H9 (cell line): Measurements from ENCODE around the gene SPEN. TPM values are rescaled to one million over a fixed set of nuclear protein-coding genes. Genes with fewer than 3 reads are reported as not detected.

ENCODE experiments used
- DNase-seq: peaks from one replicate; pipeline ENCODE4 v3.0.0-alpha.2; 2017
- H2AFZ ChIP-seq: one replicate; pipeline ENCODE4 v1.6.1; 2013; ENCODE audit warnings: mild to moderate bottlenecking, low read length, control low read depth, moderate library complexity
- H2AK5ac ChIP-seq: 2 replicates; pipeline ENCODE4 v1.6.1; 2013; ENCODE audit warnings: low read length, control low read depth, mixed read lengths; ENCODE audit not compliant: insufficient read length
- H2BK120ac ChIP-seq: one replicate; pipeline ENCODE4 v1.6.1; 2013; ENCODE audit warnings: low read depth, mild to moderate bottlenecking, low read length, control low read depth, inconsistent platforms; ENCODE audit not compliant: poor library complexity, severe bottlenecking
- H2BK12ac ChIP-seq: 2 replicates; pipeline ENCODE4 v1.6.1; 2013; ENCODE audit warnings: low read length, control low read depth, mixed read lengths, low read depth; ENCODE audit not compliant: insufficient read length
- H2BK15ac ChIP-seq: 2 replicates; pipeline ENCODE4 v1.6.1; 2013; ENCODE audit warnings: low read depth, low read length, control low read depth
- H2BK20ac ChIP-seq: one replicate; pipeline ENCODE4 v1.6.1; 2013; ENCODE audit warnings: low read depth, mild to moderate bottlenecking, low read length, control low read depth, inconsistent platforms; ENCODE audit not compliant: poor library complexity, severe bottlenecking
- H2BK5ac ChIP-seq: 2 replicates; pipeline ENCODE4 v1.6.1; 2013; ENCODE audit warnings: low read length, control low read depth, mixed read lengths; ENCODE audit not compliant: insufficient read length
- H3K14ac ChIP-seq: 2 replicates; pipeline ENCODE4 v1.6.1; 2013; ENCODE audit warnings: low read length, control low read depth; ENCODE audit not compliant: insufficient read depth
- H3K18ac ChIP-seq: 2 replicates; pipeline ENCODE4 v1.6.1; 2013; ENCODE audit warnings: low read depth, mild to moderate bottlenecking, mixed read lengths, low read length, control low read depth; ENCODE audit not compliant: insufficient read length
- H3K23ac ChIP-seq: 2 replicates; pipeline ENCODE4 v1.6.1; 2013; ENCODE audit warnings: low read length, control low read depth, mixed read lengths, low read depth; ENCODE audit not compliant: insufficient read length
- H3K23me2 ChIP-seq: 2 replicates; pipeline ENCODE4 v1.6.1; 2013; ENCODE audit warnings: low read depth, mild to moderate bottlenecking, mixed read lengths, low read length, control low read depth; ENCODE audit not compliant: insufficient read length, poor library complexity, severe bottlenecking
- H3K27ac ChIP-seq: 2 replicates; pipeline ENCODE4 v1.5.1; 2013; ENCODE audit warnings: low read length, control low read depth, mixed read lengths, low read depth; ENCODE audit not compliant: insufficient read length
- H3K27me3 ChIP-seq: 2 replicates; pipeline ENCODE4 v1.6.1; 2013; ENCODE audit warnings: low read length, control low read depth, inconsistent platforms; ENCODE audit not compliant: insufficient read depth
- H3K4ac ChIP-seq: 2 replicates; pipeline ENCODE4 v1.6.1; 2013; ENCODE audit warnings: low read depth, mild to moderate bottlenecking, control low read depth, inconsistent platforms, low read length, moderate library complexity
- H3K4me1 ChIP-seq: 2 replicates; pipeline ENCODE4 v1.6.1; 2013; ENCODE audit warnings: low read length, control low read depth, inconsistent platforms; ENCODE audit not compliant: insufficient read depth
- H3K4me2 ChIP-seq: 2 replicates; pipeline ENCODE4 v1.6.1; 2013; ENCODE audit warnings: low read length, control low read depth, mixed read lengths; ENCODE audit not compliant: insufficient read length, insufficient read depth
- H3K56ac ChIP-seq: 2 replicates; pipeline ENCODE4 v1.6.1; 2013; ENCODE audit warnings: low read depth, mild to moderate bottlenecking, mixed read lengths, low read length, control low read depth; ENCODE audit not compliant: insufficient read length
- H3K79me1 ChIP-seq: 2 replicates; pipeline ENCODE4 v1.6.1; 2013; ENCODE audit warnings: low read depth, mild to moderate bottlenecking, moderate library complexity, low read length, control low read depth, inconsistent platforms; ENCODE audit not compliant: insufficient read depth, poor library complexity, severe bottlenecking
- H3K79me2 ChIP-seq: 2 replicates; pipeline ENCODE4 v1.6.1; 2013; ENCODE audit warnings: low read length, control low read depth, inconsistent platforms; ENCODE audit not compliant: insufficient read depth
- H3K9ac ChIP-seq: 2 replicates; pipeline ENCODE4 v1.6.1; 2013; ENCODE audit warnings: low read length, control low read depth, mixed read lengths; ENCODE audit not compliant: insufficient read length; ENCODE audit errors: extremely low read depth
- H3K9me3 ChIP-seq: one replicate; pipeline ENCODE4 v1.6.1; 2013; ENCODE audit warnings: low read depth, low read length, inconsistent platforms; ENCODE audit not compliant: control insufficient read depth
- H3T11ph ChIP-seq: one replicate; pipeline ENCODE4 v1.6.1; 2013; ENCODE audit warnings: mild to moderate bottlenecking, low read length, control low read depth, inconsistent platforms
- H4K20me1 ChIP-seq: one replicate; pipeline ENCODE4 v1.6.1; 2013; ENCODE audit not compliant: control insufficient read depth, insufficient read length, insufficient read depth
- H4K5ac ChIP-seq: 2 replicates; pipeline ENCODE4 v1.6.1; 2013; ENCODE audit warnings: low read depth, mild to moderate bottlenecking, mixed read lengths, low read length, control low read depth; ENCODE audit not compliant: insufficient read length
- H4K8ac ChIP-seq: replicated peaks from 2 replicates; pipeline ENCODE4 v1.6.1; 2013; ENCODE audit warnings: low read length, control low read depth, mixed read lengths, low read depth; ENCODE audit not compliant: insufficient read length
- H4K91ac ChIP-seq: 2 replicates; pipeline ENCODE4 v1.6.1; 2013; ENCODE audit warnings: low read depth, mild to moderate bottlenecking, moderate library complexity, mixed read lengths, low read length, control low read depth; ENCODE audit not compliant: insufficient read length
- H3K27ac Mint-ChIP-seq, 3 experiments: 2 replicates in 2 of 3; 3 replicates in 1 of 3; pipeline ENCODE4 v1.8.0; 2020 to 2021; ENCODE audit warnings: mixed read lengths in 3 of 3, mild to moderate bottlenecking in 1 of 3, moderate library complexity in 1 of 3
- H3K27me3 Mint-ChIP-seq: 2 replicates; pipeline ENCODE4 v1.8.0; 2021; ENCODE audit warnings: low read depth, mild to moderate bottlenecking, moderate library complexity, mixed read lengths
- H3K36me3 Mint-ChIP-seq, 3 experiments: 2 replicates in 2 of 3; 3 replicates in 1 of 3; pipeline ENCODE4 v1.8.0; 2020 to 2021; ENCODE audit warnings: low read depth in 3 of 3, mixed read lengths in 3 of 3; ENCODE audit not compliant: insufficient read depth in 1 of 3
- H3K4me1 Mint-ChIP-seq, 2 experiments: 2 replicates each; pipeline ENCODE4 v1.8.0; 2020; ENCODE audit warnings: mixed read lengths in 2 of 2
- H3K4me3 Mint-ChIP-seq, 2 experiments: 2 replicates in 1 of 2; 3 replicates in 1 of 2; pipeline ENCODE4 v1.8.0; 2020 to 2021; ENCODE audit warnings: mild to moderate bottlenecking in 2 of 2, mixed read lengths in 2 of 2, moderate library complexity in 1 of 2
- H3K9me3 Mint-ChIP-seq, 2 experiments: 2 replicates in 1 of 2; 3 replicates in 1 of 2; pipeline ENCODE4 v1.8.0; 2020; ENCODE audit warnings: mild to moderate bottlenecking in 2 of 2, mixed read lengths in 2 of 2, moderate library complexity in 1 of 2
- WGBS: extraction: QIAGEN DNeasy Blood & Tissue Kit; methylation state at CpG from one replicate; pipeline ENCODE4 v1.1.7; 2013; ENCODE audit warnings: missing lambda C conversion rate, low lambda C conversion rate, mixed read lengths; ENCODE audit not compliant: insufficient read length; ENCODE audit errors: extremely low coverage; 5-methylcytosine and 5-hydroxymethylcytosine counted together
- total RNA-seq: library from RNA; stranded (reverse); gene quantifications from 2 replicates; pipeline ENCODE4 v1.2.1, GENCODE V29; 2021
- TF ChIP-seq, protein P1 (sequence below): fragments of 200-600 bp; sonication (generic); conservative IDR thresholded peaks from 3 replicates; pipeline ENCODE4 v1.8.0; 2021; ENCODE audit warnings: antibody characterized with exemption, mild to moderate bottlenecking

The SPEN gene
- total RNA-seq, 1 experiment from 2014 or later = 59.6 TPM

DNA sequence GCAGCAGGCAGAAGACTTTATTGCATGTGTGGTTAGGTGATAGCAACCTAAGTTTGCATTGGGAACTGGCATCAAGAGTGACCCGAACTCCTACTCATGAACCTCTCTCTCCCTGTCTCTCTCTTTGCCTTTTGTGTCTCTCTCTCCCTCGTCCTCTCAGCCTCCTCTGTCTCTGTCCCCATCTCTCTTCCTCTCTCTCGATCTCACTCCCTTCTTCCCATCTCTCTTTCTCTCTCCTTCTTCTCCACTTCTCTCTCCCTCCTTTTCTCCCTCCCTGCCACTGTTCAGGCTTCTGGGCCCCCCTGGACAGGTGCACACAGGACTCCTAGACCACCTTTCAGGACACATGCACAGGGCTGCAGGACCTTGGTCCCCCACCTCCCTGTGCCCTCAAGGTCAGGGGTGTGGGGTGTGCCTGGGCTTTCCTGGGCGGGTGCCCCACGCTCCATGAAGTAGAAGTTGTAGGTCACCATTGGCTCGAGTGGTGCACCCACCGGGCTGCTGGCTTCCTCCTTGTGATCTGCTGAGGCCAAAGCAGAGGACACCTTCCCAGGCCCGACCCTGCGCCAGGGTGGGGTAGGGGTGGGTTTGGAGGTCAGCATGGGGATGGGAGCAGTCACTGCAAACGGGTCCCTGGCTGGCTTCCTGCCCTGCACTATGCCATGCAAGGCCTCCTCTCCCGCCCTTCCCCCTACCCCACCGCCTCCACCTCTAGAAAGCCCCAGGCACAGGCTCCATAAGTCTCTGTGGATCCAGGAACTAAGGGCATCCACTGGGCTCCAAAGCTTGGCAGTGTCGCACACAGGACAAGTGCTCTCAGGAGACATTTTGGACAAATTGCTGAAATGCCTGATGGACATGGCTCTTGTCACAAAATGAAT lies 141.6 kb downstream of the SPEN start:
- no peak overlapping the region for H2BK15ac ChIP-seq
- no peak overlapping the region for H2BK12ac ChIP-seq
- no peaks in the 10 kb centered on the region for H4K20me1 ChIP-seq
- H2BK20ac ChIP-seq = no peak overlapping the region
- no peak for DNase-seq
- no peaks in the 10 kb centered on the region for H3K9me3 ChIP-seq
- no peak overlapping the region for H3K27ac ChIP-seq
- peaks cover 14% of the 10 kb centered on the region for H3K27me3 Mint-ChIP-seq
- no peak overlapping the region for H3K9ac ChIP-seq
- H3K56ac ChIP-seq = no peak overlapping the region
- no peaks in the 10 kb centered on the region for H3K36me3 Mint-ChIP-seq
- H3K79me1 ChIP-seq = no peaks in the 10 kb centered on the region
- H3K4me1 ChIP-seq = no peaks in the 10 kb centered on the region
- no peak overlapping the region for H2BK5ac ChIP-seq
- H2AFZ ChIP-seq = no peak overlapping the region
- H3K79me2 ChIP-seq = no peaks in the 10 kb centered on the region
- H3K9me3 Mint-ChIP-seq = no peaks in the 10 kb centered on the region
- no peak overlapping the region for H4K8ac ChIP-seq
- H3K27ac Mint-ChIP-seq = no peak overlapping the region
- H2BK120ac ChIP-seq = no peak overlapping the region
- no peak overlapping the region for H3K4ac ChIP-seq
- H2AK5ac ChIP-seq = no peak overlapping the region
- TF ChIP-seq, protein P1, sequence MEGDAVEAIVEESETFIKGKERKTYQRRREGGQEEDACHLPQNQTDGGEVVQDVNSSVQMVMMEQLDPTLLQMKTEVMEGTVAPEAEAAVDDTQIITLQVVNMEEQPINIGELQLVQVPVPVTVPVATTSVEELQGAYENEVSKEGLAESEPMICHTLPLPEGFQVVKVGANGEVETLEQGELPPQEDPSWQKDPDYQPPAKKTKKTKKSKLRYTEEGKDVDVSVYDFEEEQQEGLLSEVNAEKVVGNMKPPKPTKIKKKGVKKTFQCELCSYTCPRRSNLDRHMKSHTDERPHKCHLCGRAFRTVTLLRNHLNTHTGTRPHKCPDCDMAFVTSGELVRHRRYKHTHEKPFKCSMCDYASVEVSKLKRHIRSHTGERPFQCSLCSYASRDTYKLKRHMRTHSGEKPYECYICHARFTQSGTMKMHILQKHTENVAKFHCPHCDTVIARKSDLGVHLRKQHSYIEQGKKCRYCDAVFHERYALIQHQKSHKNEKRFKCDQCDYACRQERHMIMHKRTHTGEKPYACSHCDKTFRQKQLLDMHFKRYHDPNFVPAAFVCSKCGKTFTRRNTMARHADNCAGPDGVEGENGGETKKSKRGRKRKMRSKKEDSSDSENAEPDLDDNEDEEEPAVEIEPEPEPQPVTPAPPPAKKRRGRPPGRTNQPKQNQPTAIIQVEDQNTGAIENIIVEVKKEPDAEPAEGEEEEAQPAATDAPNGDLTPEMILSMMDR = no peak
- H4K5ac ChIP-seq = no peak overlapping the region
- H3K4me3 Mint-ChIP-seq = no peak overlapping the region
- H3K23me2 ChIP-seq = no peaks in the 10 kb centered on the region
- no peak overlapping the region for H4K91ac ChIP-seq
- no peak overlapping the region for H3K18ac ChIP-seq
- H3K4me1 Mint-ChIP-seq = no peaks in the 10 kb centered on the region
- no peak overlapping the region for H3K4me2 ChIP-seq
- H3K14ac ChIP-seq = no peak overlapping the region
- WGBS = 100% methylated on average over 1 of the region's 13 CpGs
- no peak overlapping the region for H3K23ac ChIP-seq
- H3T11ph ChIP-seq = no peak overlapping the region
- H3K27me3 ChIP-seq = no peaks in the 10 kb centered on the region
